Thyroid gland (tissue), 4 donors: Measurements from ENCODE around the gene TMEM41A.

Source experiments
- CTCF ChIP-seq, 6 experiments: fragments of 200-600 bp in 3 of 6; fragments of 450-650 bp in 3 of 6; sonication (generic) in 3 of 6; IDR thresholded peaks; one replicate each; pipeline ENCODE4 v1.5.1; 2016 to 2019; ENCODE audit warnings: antibody characterized with exemption in 6 of 6, mild to moderate bottlenecking in 2 of 6, inconsistent platforms in 1 of 6, moderate library complexity in 1 of 6
- POLR2A ChIP-seq, 2 donors: fragments of 450-650 bp; IDR thresholded peaks; one replicate each; pipeline ENCODE4 v1.6.1; 2017; ENCODE audit warnings: antibody characterized with exemption in 2 of 2, mild to moderate bottlenecking in 2 of 2, moderate library complexity in 1 of 2

GRCh38 chr3:185508335-185508991, 9.6 kb upstream of the TMEM41A start:
- TF ChIP-seq CTCF (IDR thresholded peaks at IDR 0.05) (no peak), POLR2A (IDR thresholded peaks at IDR 0.05) (no peak)
